Activated CD8-positive, alpha-beta memory T cell treated with anti-CD3 and anti-CD28 coated beads for 36 hours (primary cell): ENCODE data around the gene RAP1A. TPM values are rescaled to one million over a fixed set of nuclear protein-coding genes. Genes with fewer than 3 reads are reported as not detected.

ENCODE experiments used
- CTCF ChIA-PET: fragments of 350-600 bp; sonication (Branson Sonifier 250); formaldehyde crosslinking; loops from one replicate; lab custom pipeline; 2021; ENCODE audit warnings: antibody characterized with exemption; lab: Charles Lee
- POLR2A ChIA-PET: fragments of 350-600 bp; sonication (Branson Sonifier 250); formaldehyde crosslinking; loops from one replicate; lab custom pipeline; 2021; ENCODE audit warnings: antibody characterized with exemption; lab: Charles Lee
- total RNA-seq, 2 experiments: library from RNA; stranded (reverse); gene quantifications; one replicate each; pipeline ENCODE4 v1.2.3, GENCODE V29; 2021

Gene RAP1A
- total RNA-seq, 2 experiments from 2014 or later, result 245 to 248 TPM

DNA sequence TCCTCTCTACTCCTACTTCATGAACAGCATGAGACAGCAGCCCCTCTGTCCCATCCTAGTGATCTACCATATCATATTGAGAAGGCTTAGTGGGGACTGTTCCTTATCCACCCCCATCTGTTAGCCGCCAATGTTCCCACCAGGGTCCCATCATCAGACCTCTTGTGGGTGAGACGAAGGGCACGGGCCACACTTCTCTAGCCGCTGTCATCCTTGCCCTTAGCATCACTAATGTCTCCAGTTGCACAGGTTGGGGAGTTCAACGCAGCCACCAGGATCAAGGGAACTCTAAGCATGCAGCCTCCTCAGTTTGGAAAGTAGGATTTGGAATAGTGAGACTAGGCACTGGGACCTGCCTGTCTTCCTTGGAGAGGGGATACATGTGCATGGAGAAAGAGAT lies 99.5 kb downstream of the RAP1A start:
- CTCF ChIA-PET, result no interaction called here
- POLR2A ChIA-PET, result no interaction called here

DNA sequence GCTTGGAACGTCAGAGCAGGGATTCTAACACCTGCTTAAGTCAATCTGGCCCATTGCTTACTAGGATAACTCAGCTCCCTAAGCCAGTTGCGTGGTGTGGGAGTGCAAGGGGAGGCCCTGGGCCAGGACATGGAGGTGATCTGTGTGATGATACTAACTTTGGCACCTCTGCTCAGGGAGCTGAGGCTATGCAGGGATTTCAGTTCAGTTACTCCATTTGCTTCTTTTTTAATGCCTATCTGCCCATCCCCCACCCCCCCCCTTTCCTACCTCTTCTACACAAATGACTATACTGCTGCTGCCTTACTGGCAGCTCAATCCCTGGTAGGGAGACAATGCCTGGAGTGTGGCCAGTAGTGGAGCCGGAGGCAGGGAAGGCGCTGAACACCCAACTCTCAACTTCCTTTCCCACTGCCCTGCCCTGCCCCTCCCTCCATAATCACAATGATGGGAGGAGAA lies 100.1 kb downstream of the RAP1A start:
- ChIA-PET CTCF (no interaction called here), POLR2A (no interaction called here)

DNA sequence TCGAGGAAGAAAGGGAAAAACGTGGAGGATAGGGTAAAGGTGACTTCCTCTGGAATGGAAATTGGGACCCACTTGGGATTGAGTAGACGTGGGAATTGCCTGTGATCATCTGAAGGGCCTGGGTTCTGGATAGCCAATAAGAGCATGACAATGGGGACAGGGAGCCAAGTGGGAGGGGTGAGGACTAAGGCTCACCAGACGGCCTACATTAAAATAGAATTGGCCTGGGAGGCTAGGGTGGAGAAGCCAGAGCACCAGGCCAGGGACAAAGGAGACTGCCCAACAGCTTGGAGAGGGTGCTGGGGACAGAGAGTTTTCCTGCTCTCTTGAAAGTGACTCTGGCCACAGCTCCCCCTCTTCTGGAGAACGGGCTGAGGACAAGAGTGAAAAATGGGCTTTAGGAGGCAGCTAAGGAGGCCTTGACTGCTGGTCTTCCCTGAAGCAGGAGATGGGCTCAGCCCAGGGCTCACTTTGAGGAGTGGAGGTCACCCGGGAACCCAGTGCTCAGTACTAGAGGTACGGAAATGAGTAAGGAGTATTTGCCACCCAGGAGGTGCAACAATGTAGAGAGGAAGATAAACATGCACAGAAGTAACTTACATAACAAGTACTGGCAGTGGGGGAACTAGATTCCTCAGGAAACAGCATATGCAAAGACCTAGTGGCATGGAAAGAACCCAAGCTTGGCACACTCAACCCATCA lies 100.8 kb downstream of the RAP1A start:
- ChIA-PET POLR2A (no interaction called here), CTCF (no interaction called here)

DNA sequence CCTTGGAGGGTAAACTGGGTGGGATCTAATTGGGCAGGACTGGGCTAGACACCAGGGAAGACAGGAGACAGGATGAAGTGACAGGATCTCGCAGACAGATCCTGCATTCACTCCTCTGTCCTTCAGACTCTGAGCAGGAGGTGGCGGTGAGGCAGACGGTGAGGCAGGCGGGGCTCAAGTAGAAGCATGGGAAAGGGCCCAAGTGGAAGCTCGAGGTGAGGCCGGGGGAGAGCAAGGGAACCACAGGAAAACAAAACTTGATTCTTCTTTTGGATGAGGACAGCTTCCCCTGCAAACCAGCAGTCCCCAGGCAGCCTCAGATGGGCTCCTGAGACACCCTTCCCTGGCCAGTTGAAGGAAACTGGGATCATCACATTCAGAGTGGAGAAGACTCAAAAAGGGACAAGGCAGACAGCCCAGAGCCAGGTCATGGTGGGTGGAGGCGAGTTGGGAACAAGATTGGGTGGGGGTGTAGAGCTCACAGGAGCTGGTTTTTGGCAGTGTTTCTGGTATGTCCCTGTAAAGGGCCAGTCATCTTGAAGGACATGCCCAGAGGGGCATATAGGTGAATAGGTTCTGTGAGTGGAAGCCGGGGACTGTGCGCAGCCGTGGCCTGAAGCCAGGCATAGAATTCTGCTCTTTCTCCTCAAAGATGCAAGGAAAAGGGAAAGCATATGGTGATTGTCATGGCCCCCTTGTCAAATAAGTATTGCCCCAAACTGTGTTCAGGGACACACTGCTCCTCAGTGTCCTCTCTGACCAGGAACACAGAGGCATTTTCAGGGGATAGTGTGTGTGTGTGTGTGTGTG lies 101.6 kb downstream of the RAP1A start:
- POLR2A ChIA-PET, result no interaction called here
- CTCF ChIA-PET, result no interaction called here

DNA sequence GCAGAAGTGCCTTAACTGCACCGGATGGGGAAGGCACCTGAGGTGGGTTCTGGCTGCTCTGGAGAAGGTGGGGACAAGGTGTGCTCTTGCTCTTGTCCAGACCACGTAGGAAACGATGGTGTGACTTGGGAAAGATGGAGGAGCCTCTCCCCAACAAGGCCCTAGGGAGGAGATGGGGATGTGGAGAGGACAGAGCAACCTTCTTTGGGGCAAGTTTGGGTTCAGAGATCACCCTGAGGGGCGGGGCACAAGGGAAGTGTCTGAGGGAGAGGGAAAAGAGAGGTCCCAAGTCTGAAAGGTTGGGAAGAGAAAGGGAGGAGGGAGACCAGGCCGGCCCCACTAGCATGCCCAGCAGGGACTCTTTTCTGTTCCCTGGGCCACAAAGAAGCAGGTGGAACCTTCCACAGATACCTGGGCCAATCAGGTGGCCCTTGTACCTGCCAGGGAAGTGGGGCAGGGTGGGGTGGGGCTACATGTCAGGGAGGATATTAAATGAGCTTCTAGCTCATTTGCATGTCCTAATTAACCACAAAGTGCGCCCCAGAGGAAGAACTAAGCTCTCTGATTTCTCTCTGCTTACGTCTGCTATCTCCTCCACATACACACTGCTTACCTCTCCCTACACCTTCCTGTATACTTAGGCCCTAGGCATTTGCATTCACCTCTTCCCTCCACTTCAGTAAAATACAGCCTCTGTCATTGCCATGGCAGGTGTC lies 103.7 kb downstream of the RAP1A start:
- ChIA-PET CTCF (no interaction called here), POLR2A (interaction anchor here (0.6 kb wide), 1 partner anchor 493 kb away, joined by 3 read pairs; no protein-coding TSS in a partner anchor)

DNA sequence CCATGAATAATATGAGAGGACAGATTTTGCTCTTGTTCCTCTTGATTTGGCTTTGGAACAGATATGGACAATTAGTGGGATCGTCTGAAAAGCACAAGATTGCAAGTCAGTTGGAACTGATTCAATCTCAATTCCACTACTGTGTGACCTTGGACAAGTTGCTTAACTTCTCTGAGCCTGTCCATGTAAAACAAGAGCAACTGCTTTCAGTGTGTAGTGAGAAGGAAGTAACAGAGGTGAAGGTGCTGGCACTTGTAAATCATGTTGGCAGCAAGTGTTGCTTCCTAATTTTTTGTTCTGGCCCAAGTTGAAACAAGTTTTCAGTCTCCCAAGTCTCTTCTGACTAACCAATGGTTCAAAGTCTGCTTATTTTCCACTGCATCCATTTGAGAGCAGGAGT lies 104.3 kb downstream of the RAP1A start:
- ChIA-PET POLR2A (no interaction called here), CTCF (no interaction called here)

DNA sequence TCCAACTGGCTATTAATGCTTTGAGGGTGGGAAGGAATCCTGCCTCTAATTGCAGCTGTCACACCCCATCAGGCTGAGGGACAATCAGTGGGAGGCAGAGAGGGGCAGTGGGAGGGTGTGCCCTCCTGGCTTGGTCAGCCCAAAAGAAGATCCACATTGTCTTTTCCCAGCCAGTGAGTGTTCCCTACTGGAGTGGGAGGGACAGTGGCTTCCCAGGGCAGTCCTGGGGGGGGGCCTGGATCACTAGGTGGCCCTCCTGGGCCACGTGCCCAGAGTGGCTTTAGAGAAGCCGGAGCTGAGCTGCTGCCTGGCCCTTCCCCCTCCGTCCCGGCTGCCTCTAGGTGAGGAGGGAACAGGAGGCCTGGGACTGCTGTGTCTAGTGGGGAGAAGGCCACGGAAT lies 105.6 kb downstream of the RAP1A start:
- ChIA-PET POLR2A (no interaction called here), CTCF (interaction anchor here (1.2 kb wide), 1 partner anchor 13 kb away, joined by 4 read pairs; no protein-coding TSS in a partner anchor)

DNA sequence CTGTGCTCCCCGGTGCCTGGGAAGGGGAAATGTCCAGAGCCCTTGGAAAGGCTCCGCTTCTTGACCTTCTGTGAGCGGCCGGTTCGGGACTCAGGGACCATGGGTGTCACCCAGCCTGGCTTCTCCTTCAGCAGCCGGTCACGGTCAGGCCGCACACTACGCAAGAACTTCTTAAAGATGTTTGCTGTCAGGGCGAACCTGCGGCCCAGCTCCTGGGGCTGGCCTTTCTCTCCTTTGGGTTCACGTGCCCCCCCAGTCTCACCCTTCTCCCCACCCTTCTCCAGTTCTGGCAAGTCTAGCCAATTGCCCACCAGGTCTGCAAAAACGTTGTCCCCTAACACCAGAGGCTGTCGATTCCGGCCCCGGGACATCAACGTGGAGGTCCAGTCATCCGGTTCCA lies 107.5 kb downstream of the RAP1A start:
- CTCF ChIA-PET, result no interaction called here
- POLR2A ChIA-PET, result no interaction called here

DNA sequence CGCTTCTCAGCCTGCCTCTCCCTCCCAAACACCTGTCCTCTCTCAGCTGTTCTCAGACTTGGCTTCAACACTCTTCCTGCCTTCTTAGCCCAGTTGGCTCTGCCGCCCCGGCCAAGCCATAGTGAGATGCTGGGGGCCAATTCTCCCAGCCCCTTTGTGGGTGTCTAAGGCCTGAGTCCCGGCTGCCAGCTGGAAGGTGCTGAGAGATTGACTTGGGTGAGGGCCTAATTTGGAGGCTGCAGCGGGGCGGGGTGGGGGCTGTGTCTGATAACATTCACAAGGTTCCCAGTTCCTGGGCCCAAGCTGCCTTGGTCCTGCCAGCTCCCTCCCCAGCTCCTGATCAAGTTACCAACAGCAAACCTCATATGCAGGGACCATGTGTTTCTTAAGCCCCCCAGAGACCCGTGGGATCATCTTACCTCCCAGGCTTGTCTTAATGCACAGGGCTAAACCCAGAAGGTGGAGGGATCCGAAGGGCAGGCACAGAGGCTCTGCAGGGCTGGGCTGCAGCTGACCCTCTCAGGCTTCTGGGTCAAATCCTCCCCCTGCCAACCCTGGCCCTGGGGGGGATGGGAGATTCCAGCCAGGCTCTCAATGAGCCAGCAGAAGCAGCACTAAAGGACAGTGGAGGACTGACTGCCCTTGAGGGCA lies 109.8 kb downstream of the RAP1A start:
- POLR2A ChIA-PET, result interaction anchor here (0.6 kb wide), 1 partner anchor 11 kb away, joined by 3 read pairs; no protein-coding TSS in a partner anchor
- CTCF ChIA-PET, result interaction anchor here (1.7 kb wide), 1 partner anchor 14 kb away, joined by 6 read pairs; no protein-coding TSS in a partner anchor

DNA sequence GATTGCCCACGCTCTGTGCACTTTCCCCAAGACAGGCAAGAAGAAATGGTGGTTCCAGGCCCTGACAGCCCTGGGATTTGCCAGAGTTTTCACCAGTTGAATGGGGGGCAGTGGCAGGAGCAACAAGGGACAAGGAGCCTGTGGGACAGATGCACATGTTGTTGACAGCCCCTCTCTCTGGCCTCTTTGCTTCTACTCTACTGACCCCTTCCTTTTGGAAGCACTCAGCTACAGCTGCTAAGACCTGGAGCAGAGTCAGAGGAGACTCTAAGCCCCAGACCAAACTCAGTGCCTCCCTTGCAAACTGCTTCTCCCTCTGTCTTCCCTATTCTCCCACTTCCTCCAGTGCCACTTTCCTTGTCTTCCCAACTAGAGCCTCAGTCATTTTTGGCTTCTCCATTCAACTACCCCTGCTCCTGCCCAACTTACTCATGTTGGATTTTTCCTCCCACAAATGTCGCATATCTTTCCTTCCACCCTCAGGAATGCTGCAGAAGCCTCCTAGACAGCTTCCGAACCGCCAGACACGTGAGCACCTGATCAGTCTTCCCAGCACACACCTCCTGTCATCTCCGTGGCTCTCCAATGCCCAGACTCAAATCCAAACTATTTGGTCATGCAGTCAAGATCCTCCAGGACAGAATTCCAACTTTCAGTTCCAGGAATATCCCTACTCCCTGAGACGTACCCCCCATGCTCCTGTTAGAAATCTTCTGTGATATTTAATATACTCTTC lies 110.5 kb downstream of the RAP1A start:
- ChIA-PET POLR2A (no interaction called here), CTCF (no interaction called here)

DNA sequence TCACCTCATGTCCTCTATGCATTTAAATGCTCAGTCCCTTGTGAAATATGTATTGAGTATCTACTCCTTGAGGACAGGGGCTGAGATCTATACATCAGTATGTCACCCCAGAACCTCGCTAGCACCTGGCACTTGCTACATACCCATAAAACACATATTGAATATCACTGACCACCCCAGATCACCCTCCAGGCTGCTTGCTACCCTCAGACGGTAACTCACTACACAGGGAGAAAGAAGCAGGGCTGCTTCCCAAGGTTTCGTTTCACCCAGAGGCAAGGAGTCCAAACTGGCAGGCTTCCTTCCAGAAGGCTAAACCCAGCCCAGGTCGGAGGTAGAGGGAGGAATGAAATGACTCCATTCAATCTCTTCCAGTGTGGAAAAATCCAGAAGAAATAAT lies 111.1 kb downstream of the RAP1A start:
- POLR2A ChIA-PET, result no interaction called here
- CTCF ChIA-PET, result interaction anchor here (1.5 kb wide), 1 partner anchor 17 kb away, joined by 3 read pairs; no protein-coding TSS in a partner anchor

DNA sequence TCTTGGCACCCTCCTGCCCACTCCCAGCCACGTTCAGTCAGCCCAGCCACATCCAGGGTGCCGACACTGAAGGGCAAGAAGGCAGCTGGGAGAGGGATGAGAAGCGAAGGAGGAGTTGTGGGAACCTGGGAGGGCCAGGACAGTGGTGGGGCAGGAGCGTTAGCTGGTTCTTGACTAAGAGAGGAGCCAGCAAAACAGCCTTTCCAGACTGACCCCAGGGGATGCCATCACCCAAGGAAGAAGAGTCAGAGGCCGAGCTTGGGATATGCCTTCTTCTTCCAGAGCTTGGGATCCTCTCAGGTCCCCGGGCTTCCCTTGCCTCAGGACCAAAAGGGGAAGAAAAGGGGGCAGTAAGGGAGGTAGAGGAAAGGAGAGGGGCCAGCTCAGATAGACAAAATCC lies 112.4 kb downstream of the RAP1A start:
- CTCF ChIA-PET, result interaction anchor here (0.6 to 1.5 kb wide), 2 partner anchors 18 to 246 kb away, joined by 3 to 4 read pairs; no protein-coding TSS in a partner anchor
- POLR2A ChIA-PET, result interaction anchor here (0.5 kb wide), 1 partner anchor 516 kb away, joined by 3 read pairs; no protein-coding TSS in a partner anchor

DNA sequence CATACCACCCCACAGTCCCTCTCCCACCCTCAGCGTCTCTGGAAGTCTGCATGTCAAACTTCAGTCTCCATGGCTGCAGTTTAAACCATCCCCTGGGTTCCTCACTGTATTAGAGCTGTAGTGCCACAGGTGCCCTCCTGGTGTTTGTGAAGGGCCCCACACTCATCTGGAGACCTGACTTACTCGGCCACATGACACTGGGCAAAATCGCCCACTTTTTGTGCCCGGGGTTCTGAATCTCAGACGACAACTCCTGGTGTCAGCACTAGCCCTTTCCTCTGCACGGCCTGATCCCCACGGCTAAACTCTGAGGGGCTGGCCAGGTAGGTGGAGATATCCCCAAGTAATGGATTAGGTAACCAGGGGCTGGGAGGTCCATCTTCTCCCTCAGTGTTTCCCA lies 113.1 kb downstream of the RAP1A start:
- POLR2A ChIA-PET, result no interaction called here

DNA sequence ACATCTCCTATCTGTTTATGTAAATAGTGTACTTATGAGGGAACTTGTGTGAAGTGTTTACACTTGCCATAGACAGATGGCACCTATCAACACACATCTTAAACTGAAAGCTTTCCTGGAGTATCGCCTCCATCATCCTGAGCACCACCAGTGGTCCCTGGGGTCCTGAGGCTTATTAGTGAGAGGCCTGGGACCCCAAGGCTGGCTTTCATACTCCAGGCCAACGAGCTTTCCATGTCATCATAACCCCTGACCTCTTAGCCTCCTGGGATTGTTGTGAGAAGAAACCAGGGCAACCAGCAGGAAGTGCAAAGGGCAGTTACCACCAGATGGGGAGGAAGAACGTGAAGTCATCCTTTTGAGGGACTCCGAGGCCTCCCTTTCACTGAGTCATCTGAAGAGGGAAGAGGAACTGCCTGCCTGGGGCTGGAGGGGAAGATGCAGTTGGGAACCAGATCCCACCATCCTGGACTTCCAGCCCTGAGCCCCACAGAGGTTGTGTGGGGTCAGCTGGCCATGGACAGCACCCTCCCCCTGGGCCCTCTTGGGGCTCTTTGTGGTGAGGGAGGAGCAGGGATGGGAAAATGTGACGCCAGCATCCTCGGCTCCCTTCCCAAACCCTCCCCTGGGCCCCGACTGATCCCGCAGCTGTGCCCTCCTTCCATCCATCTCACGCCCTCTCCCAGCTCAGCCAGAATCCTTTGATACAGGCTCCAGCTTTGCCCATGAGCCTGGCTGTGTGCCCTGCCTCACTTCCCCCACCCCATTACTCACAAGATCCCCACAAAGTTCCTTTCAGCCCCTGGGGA lies 113.8 kb downstream of the RAP1A start:
- POLR2A ChIA-PET, result no interaction called here
- CTCF ChIA-PET, result no interaction called here

More for the DNA sequence above, 113.1 kb downstream of the RAP1A start:
- CTCF ChIA-PET, result no interaction called here

DNA sequence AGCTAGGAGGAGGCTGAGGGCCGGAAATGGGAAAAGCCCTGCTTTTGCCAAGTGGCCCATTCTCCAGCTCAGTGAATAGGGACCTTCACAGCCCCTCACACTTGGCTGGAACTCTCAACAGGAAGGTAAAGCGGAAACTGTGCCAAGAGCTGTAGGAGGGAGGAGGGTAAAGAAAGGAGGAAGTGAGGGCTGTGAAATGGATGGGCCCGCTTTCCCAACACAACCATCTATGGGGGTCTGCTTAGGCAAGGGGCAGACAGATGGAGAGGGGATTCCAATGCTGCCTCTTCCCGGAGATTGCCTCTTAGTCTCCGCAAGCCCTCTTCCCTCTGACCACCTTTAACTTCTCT lies 114.4 kb downstream of the RAP1A start:
- ChIA-PET POLR2A (no interaction called here), CTCF (no interaction called here)

DNA sequence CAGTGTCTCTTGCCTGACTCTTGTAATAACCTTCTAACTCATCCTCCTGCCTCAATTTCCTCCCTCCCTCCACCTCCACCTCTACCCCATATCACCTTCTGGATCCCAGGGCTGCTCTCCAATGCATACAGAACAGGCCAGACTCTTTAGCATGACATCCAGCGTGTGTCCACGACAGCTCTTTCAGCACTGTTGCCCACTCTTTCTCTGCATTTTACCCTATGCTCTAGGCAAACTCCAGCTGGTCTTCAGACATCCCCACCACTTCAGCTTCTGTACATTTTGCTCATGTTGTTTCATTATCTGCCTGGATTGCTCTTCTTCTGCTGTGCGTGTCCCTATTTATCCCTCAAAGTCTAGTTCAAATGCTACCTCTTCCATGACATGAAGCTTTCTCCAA lies 114.8 kb downstream of the RAP1A start:
- CTCF ChIA-PET, result no interaction called here

DNA sequence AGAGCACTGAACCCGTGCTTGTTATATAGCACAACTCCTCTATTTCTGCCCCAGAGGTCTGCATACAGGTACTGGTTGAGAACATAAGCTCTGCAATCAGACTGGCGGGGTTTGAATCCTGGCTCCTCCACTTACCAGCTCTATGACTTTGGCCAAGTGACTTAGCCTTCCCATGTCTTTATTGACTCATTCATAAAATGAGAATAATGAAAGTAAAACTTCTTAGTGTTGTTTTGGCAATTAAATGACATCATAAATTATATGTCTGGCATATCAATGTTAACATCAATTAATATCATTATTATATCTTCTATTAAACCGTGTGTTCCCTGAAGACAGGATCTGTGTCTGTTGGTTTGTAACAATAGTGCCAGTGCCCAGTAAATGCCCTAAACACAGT lies 115.3 kb downstream of the RAP1A start:
- ChIA-PET CTCF (no interaction called here), POLR2A (no interaction called here)

More for the DNA sequence above, 114.8 kb downstream of the RAP1A start:
- POLR2A ChIA-PET, result no interaction called here

DNA sequence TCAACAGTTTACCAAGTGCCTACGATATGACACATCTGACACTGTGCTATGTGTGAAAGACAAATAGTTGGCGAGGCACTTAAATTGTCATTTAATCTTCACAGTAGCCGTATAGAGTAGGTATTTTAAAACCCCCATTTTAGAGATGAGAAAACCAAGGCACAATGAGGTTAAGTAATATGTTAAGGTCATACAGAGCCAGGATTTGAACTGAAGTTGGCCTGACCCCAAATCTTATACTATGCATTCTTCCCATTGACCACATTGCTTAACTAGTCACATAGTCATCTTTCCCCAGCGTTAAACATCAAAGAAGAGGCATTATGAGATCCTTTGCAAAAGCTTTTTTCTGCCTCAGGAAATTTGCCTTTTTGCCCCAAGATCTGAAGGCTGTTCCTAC lies 115.7 kb downstream of the RAP1A start:
- CTCF ChIA-PET, result no interaction called here
- POLR2A ChIA-PET, result no interaction called here
